HEK293 (cell line): Measurements from ENCODE around the gene CENPA.

Experiments
- CTCF ChIA-PET: fragments of 350-600 bp; formaldehyde crosslinking; extraction: SDS; loops from one replicate; lab custom pipeline; 2021; ENCODE audit warnings: antibody characterized with exemption; lab: Yijun Ruan, JAX
- POLR2A ChIA-PET: fragments of 300-600 bp; formaldehyde crosslinking; extraction: SDS; loops from one replicate; lab custom pipeline; 2020; ENCODE audit warnings: antibody characterized with exemption, inconsistent platforms; lab: Yijun Ruan, JAX
- H3K27ac ChIP-seq: fragments of 200-500 bp; sonication (Bioruptor generic); 2 replicates; pipeline ENCODE4 v1.5.1; 2014; ENCODE audit warnings: low read depth, low read length, control low read depth, inconsistent platforms; ENCODE audit errors: extremely low read depth
- H3K36me3 ChIP-seq, 2 experiments: fragments of 200-500 bp in 1 of 2; sonication (Bioruptor generic) in 1 of 2; 1 replicate in 1 of 2; 2 replicates in 1 of 2; pipeline ENCODE4 v1.5.1; 2014 to 2017; ENCODE audit warnings: inconsistent platforms in 2 of 2, low read length in 2 of 2; ENCODE audit not compliant: control insufficient read depth in 2 of 2, insufficient read depth in 1 of 2
- H3K4me1 ChIP-seq: fragments of 200-500 bp; sonication (Bioruptor generic); 2 replicates; pipeline ENCODE4 v1.5.1; 2014; ENCODE audit warnings: mild to moderate bottlenecking, low read length, inconsistent platforms; ENCODE audit not compliant: control insufficient read depth, insufficient read depth
- H3K4me3 ChIP-seq: 2 replicates; pipeline ENCODE4 v1.5.1; 2011; ENCODE audit warnings: low read depth, mild to moderate bottlenecking, control low read depth, low read length, moderate library complexity
- H3K9me3 ChIP-seq: fragments of 200-500 bp; sonication (Bioruptor generic); 2 replicates; pipeline ENCODE4 v1.5.1; 2014; ENCODE audit warnings: low read depth, low read length, inconsistent platforms; ENCODE audit not compliant: control insufficient read depth, insufficient read depth
- FEZF1 ChIP-seq: fragments of 450-650 bp; formaldehyde crosslinking; IDR thresholded peaks from 2 replicates; pipeline ENCODE4 v1.5.1; 2016; ENCODE audit warnings: missing biosample characterization, missing genetic modification characterization
- PRDM1 ChIP-seq: fragments of 450-650 bp; formaldehyde crosslinking; IDR thresholded peaks from 2 replicates; pipeline ENCODE4; 2016; ENCODE audit warnings: missing biosample characterization, missing genetic modification characterization
- SP2 ChIP-seq: fragments of 450-650 bp; formaldehyde crosslinking; IDR thresholded peaks from 2 replicates; pipeline ENCODE4 v1.5.1; 2016; ENCODE audit warnings: missing biosample characterization, missing genetic modification characterization
- SP7 ChIP-seq: fragments of 450-650 bp; formaldehyde crosslinking; IDR thresholded peaks from 2 replicates; pipeline ENCODE4 v1.5.1; 2016; ENCODE audit warnings: missing biosample characterization, missing genetic modification characterization
- ZBTB17 ChIP-seq: fragments of 450-650 bp; formaldehyde crosslinking; IDR thresholded peaks from 2 replicates; pipeline ENCODE4 v1.5.1; 2016; ENCODE audit warnings: missing biosample characterization, missing genetic modification characterization
- ZBTB21 ChIP-seq: fragments of 450-650 bp; formaldehyde crosslinking; IDR thresholded peaks from 2 replicates; pipeline ENCODE4 v1.5.1; 2017; ENCODE audit warnings: missing biosample characterization, missing genetic modification characterization
- ZEB2 ChIP-seq: fragments of 450-650 bp; formaldehyde crosslinking; IDR thresholded peaks from 2 replicates; pipeline ENCODE4 v1.5.1; 2016; ENCODE audit warnings: missing biosample characterization, missing genetic modification characterization
- ZNF169 ChIP-seq: fragments of 450-650 bp; formaldehyde crosslinking; IDR thresholded peaks from 2 replicates; pipeline ENCODE4 v1.5.1; 2016; ENCODE audit warnings: missing biosample characterization, missing genetic modification characterization
- ZNF324 ChIP-seq: fragments of 450-650 bp; formaldehyde crosslinking; IDR thresholded peaks from 2 replicates; pipeline ENCODE4 v1.5.1; 2016; ENCODE audit warnings: missing biosample characterization, missing genetic modification characterization
- ZNF335 ChIP-seq: fragments of 450-650 bp; formaldehyde crosslinking; conservative IDR thresholded peaks from 2 replicates; pipeline ENCODE4 v1.5.1; 2016; ENCODE audit warnings: missing biosample characterization, missing genetic modification characterization
- ZNF423 ChIP-seq: fragments of 450-650 bp; formaldehyde crosslinking; IDR thresholded peaks from 2 replicates; pipeline ENCODE4 v1.5.1; 2016; ENCODE audit warnings: missing biosample characterization, missing genetic modification characterization
- ZNF560 ChIP-seq: fragments of 450-650 bp; formaldehyde crosslinking; IDR thresholded peaks from 2 replicates; pipeline ENCODE4 v1.5.1; 2017; ENCODE audit warnings: missing biosample characterization, missing genetic modification characterization, borderline replicate concordance
- ZNF571 ChIP-seq: fragments of 450-650 bp; formaldehyde crosslinking; IDR thresholded peaks from 2 replicates; pipeline ENCODE4 v1.5.0; 2017; ENCODE audit warnings: missing biosample characterization, missing genetic modification characterization
- ZNF629 ChIP-seq: fragments of 450-650 bp; formaldehyde crosslinking; IDR thresholded peaks from 2 replicates; pipeline ENCODE4 v1.5.1; 2017; ENCODE audit warnings: missing biosample characterization, missing genetic modification characterization
- ZNF660 ChIP-seq: fragments of 450-650 bp; IDR thresholded peaks from 2 replicates; pipeline ENCODE4 v1.5.1; 2018; ENCODE audit warnings: missing biosample characterization, mild to moderate bottlenecking, missing genetic modification characterization
- ZNF837 ChIP-seq: fragments of 450-650 bp; formaldehyde crosslinking; IDR thresholded peaks from 2 replicates; pipeline ENCODE4 v1.5.1; 2016; ENCODE audit warnings: missing biosample characterization, missing genetic modification characterization
- TF ChIP-seq, protein P1 (sequence below): fragments of 450-650 bp; formaldehyde crosslinking; IDR thresholded peaks from 2 replicates; pipeline ENCODE4 v1.5.1; 2016; ENCODE audit warnings: missing biosample characterization, missing genetic modification characterization
- TF ChIP-seq, protein P2 (sequence below): fragments of 450-650 bp; formaldehyde crosslinking; conservative IDR thresholded peaks from 2 replicates; pipeline ENCODE4 v1.5.1; 2016; ENCODE audit warnings: low read depth, missing biosample characterization, missing genetic modification characterization
- TF ChIP-seq, protein P3 (sequence below): fragments of 450-650 bp; formaldehyde crosslinking; IDR thresholded peaks from 2 replicates; pipeline ENCODE4 v1.5.1; 2016; ENCODE audit warnings: missing biosample characterization, missing genetic modification characterization
- TF ChIP-seq, protein P4 (sequence below): fragments of 450-650 bp; formaldehyde crosslinking; IDR thresholded peaks from 2 replicates; pipeline ENCODE4 v1.5.1; 2017; ENCODE audit warnings: missing biosample characterization, missing genetic modification characterization
- TF ChIP-seq, protein P5 (sequence below): fragments of 450-650 bp; formaldehyde crosslinking; IDR thresholded peaks from 2 replicates; pipeline ENCODE4 v1.5.1; 2016; ENCODE audit warnings: missing biosample characterization, missing genetic modification characterization

The CENPA gene

DNA sequence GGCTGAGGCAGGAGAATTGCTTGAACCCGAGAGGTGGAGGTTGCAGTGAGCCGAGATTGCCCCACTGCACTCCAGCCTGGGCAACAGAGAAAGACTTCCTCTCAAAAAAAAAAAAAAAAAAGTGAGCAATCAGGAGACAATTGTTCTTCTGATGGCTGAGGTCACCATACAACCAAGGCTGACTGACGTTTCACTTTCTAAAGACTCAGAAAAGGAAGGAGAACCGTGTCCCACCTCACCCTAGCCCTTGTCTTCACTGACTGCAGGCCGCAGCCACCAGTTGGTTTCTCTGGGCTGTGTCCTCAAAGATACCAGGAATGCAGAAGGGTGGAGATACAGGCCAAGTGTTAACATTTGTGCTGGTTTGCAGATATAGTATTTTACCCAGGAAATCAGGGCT, 29.5 kb upstream of the CENPA start:
- H3K4me3 ChIP-seq = no peak overlapping the region
- CTCF ChIA-PET = interaction anchor here (0.7 to 3.8 kb wide), 2 partner anchors 10 to 179 kb away, joined by 6 to 20 read pairs; no protein-coding TSS in a partner anchor
- H3K27ac ChIP-seq = no peak overlapping the region
- no peaks in the 10 kb centered on the region for H3K9me3 ChIP-seq
- TF ChIP-seq ZNF837 (tag by site-specific recombination) = no peak
- TF ChIP-seq FEZF1 (tag by site-specific recombination) = 0 out of 2 replicates have a peak, but pooled peaks have one; percentile 9
- POLR2A ChIA-PET = no interaction called here
- no peaks in the 10 kb centered on the region for H3K36me3 ChIP-seq
- H3K4me1 ChIP-seq = no peaks in the 10 kb centered on the region

DNA sequence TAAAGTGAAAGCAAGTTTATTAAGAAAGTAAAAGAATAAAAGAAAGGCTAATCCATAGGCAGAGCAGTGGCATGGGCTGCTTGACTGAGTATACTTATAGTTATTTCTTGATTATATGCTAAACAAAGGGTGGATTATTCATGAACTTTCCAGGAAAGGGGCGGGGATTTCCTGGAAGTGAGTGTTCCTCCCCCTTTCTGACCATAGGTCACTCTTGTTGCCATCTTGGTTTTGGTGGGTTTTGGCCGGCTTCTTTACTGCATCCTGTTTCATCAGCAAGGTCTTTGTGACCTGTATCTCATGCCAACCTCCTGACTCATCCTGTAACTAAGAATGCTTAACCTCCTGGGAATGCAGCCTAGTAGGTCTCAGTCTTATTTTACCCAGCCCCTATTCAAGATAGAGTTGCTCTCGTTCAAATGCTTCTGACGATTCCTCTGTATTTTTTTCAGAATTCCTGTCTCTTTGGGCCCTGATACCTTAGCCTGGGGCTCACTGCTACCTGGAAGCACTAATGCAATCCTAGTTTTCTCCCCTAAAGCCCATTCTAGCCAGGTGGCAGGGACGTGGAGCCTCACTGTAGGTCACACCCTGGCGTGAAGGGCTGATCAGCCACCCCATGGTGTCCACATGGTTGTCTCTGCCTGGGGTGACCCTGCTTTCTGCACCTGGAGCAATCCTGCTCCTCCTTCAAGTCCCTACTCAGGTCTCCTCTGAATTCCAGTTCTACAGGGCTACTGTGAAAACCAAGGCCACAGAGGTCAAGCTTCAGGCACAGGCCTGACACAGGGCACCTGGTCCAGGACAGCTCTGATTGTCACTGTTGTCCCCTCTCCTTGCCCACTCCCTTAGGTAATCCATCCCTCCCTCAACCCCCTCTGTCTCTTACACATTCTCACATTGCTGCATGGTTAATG, 27.7 kb upstream of the CENPA start:
- no peaks in the 10 kb centered on the region for H3K4me1 ChIP-seq
- H3K27ac ChIP-seq = no peak overlapping the region
- no peak overlapping the region for H3K4me3 ChIP-seq
- TF ChIP-seq, protein P1, sequence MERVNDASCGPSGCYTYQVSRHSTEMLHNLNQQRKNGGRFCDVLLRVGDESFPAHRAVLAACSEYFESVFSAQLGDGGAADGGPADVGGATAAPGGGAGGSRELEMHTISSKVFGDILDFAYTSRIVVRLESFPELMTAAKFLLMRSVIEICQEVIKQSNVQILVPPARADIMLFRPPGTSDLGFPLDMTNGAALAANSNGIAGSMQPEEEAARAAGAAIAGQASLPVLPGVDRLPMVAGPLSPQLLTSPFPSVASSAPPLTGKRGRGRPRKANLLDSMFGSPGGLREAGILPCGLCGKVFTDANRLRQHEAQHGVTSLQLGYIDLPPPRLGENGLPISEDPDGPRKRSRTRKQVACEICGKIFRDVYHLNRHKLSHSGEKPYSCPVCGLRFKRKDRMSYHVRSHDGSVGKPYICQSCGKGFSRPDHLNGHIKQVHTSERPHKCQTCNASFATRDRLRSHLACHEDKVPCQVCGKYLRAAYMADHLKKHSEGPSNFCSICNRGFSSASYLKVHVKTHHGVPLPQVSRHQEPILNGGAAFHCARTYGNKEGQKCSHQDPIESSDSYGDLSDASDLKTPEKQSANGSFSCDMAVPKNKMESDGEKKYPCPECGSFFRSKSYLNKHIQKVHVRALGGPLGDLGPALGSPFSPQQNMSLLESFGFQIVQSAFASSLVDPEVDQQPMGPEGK (tag by site-specific recombination) = peak; percentile 26; the same call in 1 of the 2 replicates
- TF ChIP-seq SP2 (tag by site-specific recombination) (no peak), ZNF560 (no peak), ZNF629 (peak; percentile 70; the same call in 1 of the 2 replicates), ZNF571 (tag by site-specific recombination) (no peak), ZNF335 (0 out of 2 replicates have a peak, but pooled peaks have one; percentile 25), ZNF660 (tag by site-specific recombination) (no peak), ZNF423 (no peak), ZBTB21 (tag by site-specific recombination) (peak; percentile 69), PRDM1 (tag by site-specific recombination) (peak; percentile 71), ZEB2 (tag by site-specific recombination) (0 out of 2 replicates have a peak, but pooled peaks have one; percentile 21), ZNF169 (tag by site-specific recombination) (no peak), ZBTB17 (tag by site-specific recombination) (peak; percentile 51; the same call in 1 of the 2 replicates), SP7 (tag by site-specific recombination) (0 out of 2 replicates have a peak, but pooled peaks have one; percentile 39), ZNF324 (tag by site-specific recombination) (peak; percentile 35; the same call in 1 of the 2 replicates)
- TF ChIP-seq, protein P2, sequence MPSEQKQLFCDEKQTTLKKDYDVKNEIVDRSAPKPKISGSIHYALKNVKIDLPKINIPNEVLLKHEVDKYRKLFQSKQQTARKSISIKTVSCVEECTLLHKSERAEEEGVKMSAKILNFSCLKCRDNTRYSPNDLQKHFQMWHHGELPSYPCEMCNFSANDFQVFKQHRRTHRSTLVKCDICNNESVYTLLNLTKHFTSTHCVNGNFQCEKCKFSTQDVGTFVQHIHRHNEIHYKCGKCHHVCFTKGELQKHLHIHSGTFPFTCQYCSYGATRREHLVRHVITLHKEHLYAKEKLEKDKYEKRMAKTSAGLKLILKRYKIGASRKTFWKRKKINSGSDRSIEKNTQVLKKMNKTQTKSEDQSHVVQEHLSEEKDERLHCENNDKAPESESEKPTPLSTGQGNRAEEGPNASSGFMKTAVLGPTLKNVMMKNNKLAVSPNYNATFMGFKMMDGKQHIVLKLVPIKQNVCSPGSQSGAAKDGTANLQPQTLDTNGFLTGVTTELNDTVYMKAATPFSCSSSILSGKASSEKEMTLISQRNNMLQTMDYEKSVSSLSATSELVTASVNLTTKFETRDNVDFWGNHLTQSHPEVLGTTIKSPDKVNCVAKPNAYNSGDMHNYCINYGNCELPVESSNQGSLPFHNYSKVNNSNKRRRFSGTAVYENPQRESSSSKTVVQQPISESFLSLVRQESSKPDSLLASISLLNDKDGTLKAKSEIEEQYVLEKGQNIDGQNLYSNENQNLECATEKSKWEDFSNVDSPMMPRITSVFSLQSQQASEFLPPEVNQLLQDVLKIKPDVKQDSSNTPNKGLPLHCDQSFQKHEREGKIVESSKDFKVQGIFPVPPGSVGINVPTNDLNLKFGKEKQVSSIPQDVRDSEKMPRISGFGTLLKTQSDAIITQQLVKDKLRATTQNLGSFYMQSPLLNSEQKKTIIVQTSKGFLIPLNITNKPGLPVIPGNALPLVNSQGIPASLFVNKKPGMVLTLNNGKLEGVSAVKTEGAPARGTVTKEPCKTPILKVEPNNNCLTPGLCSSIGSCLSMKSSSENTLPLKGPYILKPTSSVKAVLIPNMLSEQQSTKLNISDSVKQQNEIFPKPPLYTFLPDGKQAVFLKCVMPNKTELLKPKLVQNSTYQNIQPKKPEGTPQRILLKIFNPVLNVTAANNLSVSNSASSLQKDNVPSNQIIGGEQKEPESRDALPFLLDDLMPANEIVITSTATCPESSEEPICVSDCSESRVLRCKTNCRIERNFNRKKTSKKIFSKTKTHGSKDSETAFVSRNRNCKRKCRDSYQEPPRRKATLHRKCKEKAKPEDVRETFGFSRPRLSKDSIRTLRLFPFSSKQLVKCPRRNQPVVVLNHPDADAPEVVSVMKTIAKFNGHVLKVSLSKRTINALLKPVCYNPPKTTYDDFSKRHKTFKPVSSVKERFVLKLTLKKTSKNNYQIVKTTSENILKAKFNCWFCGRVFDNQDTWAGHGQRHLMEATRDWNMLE (tag by site-specific recombination) = 0 out of 2 replicates have a peak, but pooled peaks have one; percentile 38
- TF ChIP-seq, protein P3, sequence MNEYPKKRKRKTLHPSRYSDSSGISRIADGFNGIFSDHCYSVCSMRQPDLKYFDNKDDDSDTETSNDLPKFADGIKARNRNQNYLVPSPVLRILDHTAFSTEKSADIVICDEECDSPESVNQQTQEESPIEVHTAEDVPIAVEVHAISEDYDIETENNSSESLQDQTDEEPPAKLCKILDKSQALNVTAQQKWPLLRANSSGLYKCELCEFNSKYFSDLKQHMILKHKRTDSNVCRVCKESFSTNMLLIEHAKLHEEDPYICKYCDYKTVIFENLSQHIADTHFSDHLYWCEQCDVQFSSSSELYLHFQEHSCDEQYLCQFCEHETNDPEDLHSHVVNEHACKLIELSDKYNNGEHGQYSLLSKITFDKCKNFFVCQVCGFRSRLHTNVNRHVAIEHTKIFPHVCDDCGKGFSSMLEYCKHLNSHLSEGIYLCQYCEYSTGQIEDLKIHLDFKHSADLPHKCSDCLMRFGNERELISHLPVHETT (tag by site-specific recombination) = 0 out of 2 replicates have a peak, but pooled peaks have one; percentile 25
- TF ChIP-seq, protein P4, sequence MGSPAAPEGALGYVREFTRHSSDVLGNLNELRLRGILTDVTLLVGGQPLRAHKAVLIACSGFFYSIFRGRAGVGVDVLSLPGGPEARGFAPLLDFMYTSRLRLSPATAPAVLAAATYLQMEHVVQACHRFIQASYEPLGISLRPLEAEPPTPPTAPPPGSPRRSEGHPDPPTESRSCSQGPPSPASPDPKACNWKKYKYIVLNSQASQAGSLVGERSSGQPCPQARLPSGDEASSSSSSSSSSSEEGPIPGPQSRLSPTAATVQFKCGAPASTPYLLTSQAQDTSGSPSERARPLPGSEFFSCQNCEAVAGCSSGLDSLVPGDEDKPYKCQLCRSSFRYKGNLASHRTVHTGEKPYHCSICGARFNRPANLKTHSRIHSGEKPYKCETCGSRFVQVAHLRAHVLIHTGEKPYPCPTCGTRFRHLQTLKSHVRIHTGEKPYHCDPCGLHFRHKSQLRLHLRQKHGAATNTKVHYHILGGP (tag by site-specific recombination) = peak; percentile 95
- TF ChIP-seq, protein P5, sequence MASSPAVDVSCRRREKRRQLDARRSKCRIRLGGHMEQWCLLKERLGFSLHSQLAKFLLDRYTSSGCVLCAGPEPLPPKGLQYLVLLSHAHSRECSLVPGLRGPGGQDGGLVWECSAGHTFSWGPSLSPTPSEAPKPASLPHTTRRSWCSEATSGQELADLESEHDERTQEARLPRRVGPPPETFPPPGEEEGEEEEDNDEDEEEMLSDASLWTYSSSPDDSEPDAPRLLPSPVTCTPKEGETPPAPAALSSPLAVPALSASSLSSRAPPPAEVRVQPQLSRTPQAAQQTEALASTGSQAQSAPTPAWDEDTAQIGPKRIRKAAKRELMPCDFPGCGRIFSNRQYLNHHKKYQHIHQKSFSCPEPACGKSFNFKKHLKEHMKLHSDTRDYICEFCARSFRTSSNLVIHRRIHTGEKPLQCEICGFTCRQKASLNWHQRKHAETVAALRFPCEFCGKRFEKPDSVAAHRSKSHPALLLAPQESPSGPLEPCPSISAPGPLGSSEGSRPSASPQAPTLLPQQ (tag by site-specific recombination) = 0 out of 2 replicates have a peak, but pooled peaks have one; percentile 29

More for the DNA sequence above, 27.7 kb upstream of the CENPA start:
- Histone ChIP-seq H3K36me3 (no peaks in the 10 kb centered on the region), H3K9me3 (no peaks in the 10 kb centered on the region)
- ChIA-PET POLR2A (no interaction called here), CTCF (interaction anchor here (0.8 to 3.8 kb wide), 3 partner anchors 12 to 152 kb away, joined by 3 to 20 read pairs (median 4); no protein-coding TSS in a partner anchor)
